Kidney (tissue), 14 donors: ENCODE measurements around the gene ELAVL2. TPM values are rescaled to one million over a fixed set of nuclear protein-coding genes. Genes with fewer than 3 reads are reported as not detected.

Experiments
- DNase-seq, 5 donors: peaks; one replicate each; pipeline ENCODE4 v3.0.0-alpha.2; 2013 to 2020
- FAIRE-seq: peaks from 2 replicates; lab custom pipeline; 2012; peaks lifted over from hg19 to GRCh38; lab: Jason Lieb, UNC
- H3K27ac ChIP-seq, 2 donors: one replicate each; pipeline ENCODE4 v1.7.0; 2013; ENCODE audit warnings: low read depth in 2 of 2, low read length in 2 of 2, inconsistent platforms in 1 of 2
- H3K27me3 ChIP-seq: one replicate; pipeline ENCODE4 v1.7.1; 2013; ENCODE audit warnings: low read length, inconsistent platforms; ENCODE audit not compliant: control insufficient read depth, insufficient read depth
- H3K36me3 ChIP-seq, 3 donors: one replicate each; pipeline versions ENCODE4 v1.7.0 to v1.7.1; 2013; ENCODE audit warnings: low read length in 3 of 3, control low read depth in 1 of 3, inconsistent platforms in 1 of 3; ENCODE audit not compliant: insufficient read depth in 3 of 3, control insufficient read depth in 2 of 3
- H3K4me1 ChIP-seq, 3 donors: one replicate each; pipeline versions ENCODE4 v1.7.0 to v1.7.1; 2013; ENCODE audit warnings: low read length in 3 of 3, inconsistent platforms in 1 of 3, low read depth in 1 of 3; ENCODE audit not compliant: control insufficient read depth in 2 of 3, insufficient read depth in 2 of 3
- H3K4me3 ChIP-seq, 3 donors: one replicate each; pipeline versions ENCODE4 v1.7.0 to v1.8.1; 2013; ENCODE audit warnings: low read length in 3 of 3, control low read depth in 1 of 3, inconsistent platforms in 1 of 3
- H3K9ac ChIP-seq, 3 donors: one replicate each; pipeline versions ENCODE4 v1.7.0 to v1.7.1; 2013; ENCODE audit warnings: low read length in 3 of 3, control low read depth in 1 of 3, inconsistent platforms in 1 of 3
- H3K9me3 ChIP-seq, 3 donors: one replicate each; pipeline versions ENCODE4 v1.7.0 to v1.7.1; 2013; ENCODE audit warnings: low read length in 3 of 3, control low read depth in 1 of 3, inconsistent platforms in 1 of 3; ENCODE audit not compliant: control insufficient read depth in 2 of 3, insufficient read depth in 1 of 3
- intact Hi-C: fragments of 100-400 bp; cut with DNase I; formaldehyde crosslinking; loops from one replicate; pipeline ENCODE4 v1.11.1; 2022
- polyA plus RNA-seq: library from polyadenylated mRNA; stranded (reverse); fragments of 350-450 nt; fragmentation: Illumina TruSeq; extraction: RNeasy Lipid Tissue Mini Kit (QIAGEN cat#74804); gene quantifications from one replicate; pipeline ENCODE4 v1.2.3, GENCODE V29; 2014; ENCODE audit warnings: low read depth, low replicate concordance; ENCODE audit not compliant: insufficient read depth
- total RNA-seq: library from RNA; stranded (reverse); fragmentation: NEBNext Ultra II Directional; extraction: Animal tissue kit (Norgen Biotek cat#: 25700); gene quantifications from one replicate; pipeline ENCODE4 v1.2.1, GENCODE V29; 2021
- TF ChIP-seq, protein P1 (sequence below): IDR thresholded peaks from 3 replicates; pipeline ENCODE4 v1.5.1; 2012; ENCODE audit warnings: mild to moderate bottlenecking, moderate library complexity, borderline replicate concordance; ENCODE audit not compliant: insufficient read depth; ENCODE audit errors: extremely low read depth
- donor health status: control.
- donor health status: control.
- donor health status: control.
- donor health status: control.
- donor health status: control.
- donor health status: DM: yes; HTN: yes; CAD: no.
- donor health status: Normal renal cell carcinoma (clear cell type).

Gene ELAVL2
- total and polyA plus RNA-seq, 2 donors from 2014 or later = 0.19 to 0.35 TPM

DNA sequence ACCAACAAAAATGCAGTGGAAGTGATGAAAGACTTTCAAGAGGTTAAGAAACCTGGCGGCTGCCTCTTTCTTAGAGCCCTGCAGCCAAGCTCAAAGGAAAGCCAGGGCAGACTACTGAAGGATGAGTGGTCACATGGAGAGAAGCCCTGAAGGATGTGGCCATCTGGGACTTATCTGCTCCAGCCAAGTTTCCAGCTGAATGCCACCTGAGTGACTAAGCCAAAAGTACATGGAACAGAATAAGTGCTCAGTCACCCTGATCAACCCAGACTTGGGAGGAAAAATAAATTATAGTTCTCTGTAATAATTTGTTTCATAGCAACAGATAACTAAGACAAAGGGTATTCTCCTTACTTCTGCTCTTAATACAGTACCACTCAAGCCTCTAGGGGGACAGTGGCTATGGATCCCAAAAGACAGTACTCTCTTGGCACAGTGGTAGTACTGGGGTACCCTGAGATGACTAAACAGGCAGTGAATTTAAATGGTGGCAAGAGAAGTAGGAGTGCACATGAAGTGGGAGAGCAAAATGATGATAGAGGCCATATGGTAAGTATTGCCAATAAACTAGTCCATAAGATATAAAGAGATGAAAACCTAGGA, 182.3 kb downstream of the ELAVL2 start:
- Histone ChIP-seq H3K9me3 (no peaks in the 10 kb centered on the region), H3K4me3 (no peak overlapping the region), H3K9ac (no peak overlapping the region), H3K36me3 (no peaks in the 10 kb centered on the region), H3K4me1 (no peaks in the 10 kb centered on the region), H3K27ac (no peak overlapping the region), H3K27me3 (no peaks in the 10 kb centered on the region)
- TF ChIP-seq, protein P1, sequence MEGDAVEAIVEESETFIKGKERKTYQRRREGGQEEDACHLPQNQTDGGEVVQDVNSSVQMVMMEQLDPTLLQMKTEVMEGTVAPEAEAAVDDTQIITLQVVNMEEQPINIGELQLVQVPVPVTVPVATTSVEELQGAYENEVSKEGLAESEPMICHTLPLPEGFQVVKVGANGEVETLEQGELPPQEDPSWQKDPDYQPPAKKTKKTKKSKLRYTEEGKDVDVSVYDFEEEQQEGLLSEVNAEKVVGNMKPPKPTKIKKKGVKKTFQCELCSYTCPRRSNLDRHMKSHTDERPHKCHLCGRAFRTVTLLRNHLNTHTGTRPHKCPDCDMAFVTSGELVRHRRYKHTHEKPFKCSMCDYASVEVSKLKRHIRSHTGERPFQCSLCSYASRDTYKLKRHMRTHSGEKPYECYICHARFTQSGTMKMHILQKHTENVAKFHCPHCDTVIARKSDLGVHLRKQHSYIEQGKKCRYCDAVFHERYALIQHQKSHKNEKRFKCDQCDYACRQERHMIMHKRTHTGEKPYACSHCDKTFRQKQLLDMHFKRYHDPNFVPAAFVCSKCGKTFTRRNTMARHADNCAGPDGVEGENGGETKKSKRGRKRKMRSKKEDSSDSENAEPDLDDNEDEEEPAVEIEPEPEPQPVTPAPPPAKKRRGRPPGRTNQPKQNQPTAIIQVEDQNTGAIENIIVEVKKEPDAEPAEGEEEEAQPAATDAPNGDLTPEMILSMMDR = no peak
- FAIRE-seq (no peak), DNase-seq (no peak)
- intact Hi-C loops = no loop called here
